Measurements from ENCODE around the gene PRG2.

Gene PRG2

GRCh38 chr11:57394203-57394965 is 3.9 kb upstream of the PRG2 start:
- DNase-seq, result no peak

GRCh38 chr11:57392763-57393105 is 2.3 kb upstream of the PRG2 start:
- no peak for DNase-seq

DNA sequence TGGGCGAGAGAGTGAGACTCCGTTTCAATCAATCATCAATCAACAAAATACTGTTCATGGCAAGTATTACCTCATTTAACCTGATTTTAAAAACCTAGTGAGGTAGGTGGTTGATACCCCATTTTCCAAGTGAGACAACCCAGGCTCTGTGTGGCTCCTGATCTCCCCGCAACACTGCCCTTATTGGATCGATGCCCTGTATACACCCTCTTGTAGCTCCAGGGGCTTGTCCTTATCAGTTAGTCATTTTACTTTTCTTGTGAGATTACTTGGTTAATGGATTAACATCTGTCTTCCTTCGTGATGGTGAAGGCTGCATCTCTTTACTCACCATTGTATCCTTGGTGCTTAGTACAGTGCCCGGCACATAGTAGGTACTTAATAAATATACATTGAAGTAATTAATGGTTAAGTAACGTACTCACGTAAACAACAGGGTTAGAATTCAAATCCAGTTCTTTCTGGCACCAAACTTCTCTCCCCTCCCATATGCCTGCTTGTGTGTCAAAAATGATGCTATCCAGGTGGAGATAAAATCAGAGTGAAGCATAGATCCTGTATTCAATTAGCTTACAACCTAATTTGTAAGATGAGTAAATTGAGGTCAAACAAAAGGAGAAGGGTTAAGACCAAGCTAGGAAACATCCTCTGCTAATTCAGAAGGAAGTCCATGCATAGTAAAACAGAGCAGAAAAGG is 1.8 kb upstream of the PRG2 start:
- no peak for DNase-seq

DNA sequence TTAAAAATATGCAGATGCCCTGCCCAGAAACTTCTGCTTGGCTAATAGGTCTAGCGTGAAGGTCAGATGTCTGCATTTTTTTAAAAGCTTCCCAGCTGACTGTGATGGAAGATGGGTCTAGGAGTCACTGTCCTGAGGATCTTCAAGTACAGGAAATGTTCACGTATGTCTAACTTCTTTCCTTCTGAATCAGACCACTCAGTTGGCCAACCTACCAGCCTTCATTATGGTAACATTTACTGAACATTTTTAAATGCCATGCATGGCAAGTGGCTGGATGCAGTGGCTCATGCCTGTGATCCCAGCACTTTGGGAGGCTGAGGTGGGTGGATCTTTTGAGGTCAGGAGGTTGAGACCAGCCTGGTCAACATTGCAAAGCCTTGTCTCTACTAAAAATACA is 1.1 kb upstream of the PRG2 start:
- no peak for DNase-seq

DNA sequence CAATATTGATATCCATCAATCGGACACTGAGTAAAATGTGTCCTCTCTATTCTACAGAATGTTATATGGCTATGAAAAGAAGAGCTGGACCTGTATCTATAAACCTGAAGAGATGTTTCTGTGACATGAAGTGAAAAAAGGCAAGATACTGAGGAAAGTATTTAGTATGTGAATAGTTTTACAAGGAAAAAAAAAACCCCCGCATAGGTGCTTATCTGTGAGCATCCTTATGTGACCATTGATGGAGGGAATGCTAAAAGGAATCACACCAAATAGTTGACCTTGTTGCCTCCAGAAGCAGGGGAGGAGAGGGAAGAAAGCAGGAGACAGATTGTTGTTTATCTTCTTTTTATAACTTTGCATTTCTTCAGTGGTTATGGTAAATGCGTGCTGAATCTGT is 661 bp upstream of the PRG2 start:
- no peak for DNase-seq

- DNase-seq, result no peak
Observed at GRCh38 chr11:57387289-57388030, 3.0 kb downstream of the PRG2 start.

- DNase-seq, result no peak
Observed at GRCh38 chr11:57386178-57386940, 4.1 kb downstream of the PRG2 start.

- DNase-seq, result no peak
Observed at GRCh38 chr11:57380975-57381374, 9.5 kb downstream of the PRG2 start, which contains the start of gene PRG3. TSS of gene PRG3 (minus strand) at chr11:57381150. CDS start at chr11:57380708, 442 bp downstream.

DNA sequence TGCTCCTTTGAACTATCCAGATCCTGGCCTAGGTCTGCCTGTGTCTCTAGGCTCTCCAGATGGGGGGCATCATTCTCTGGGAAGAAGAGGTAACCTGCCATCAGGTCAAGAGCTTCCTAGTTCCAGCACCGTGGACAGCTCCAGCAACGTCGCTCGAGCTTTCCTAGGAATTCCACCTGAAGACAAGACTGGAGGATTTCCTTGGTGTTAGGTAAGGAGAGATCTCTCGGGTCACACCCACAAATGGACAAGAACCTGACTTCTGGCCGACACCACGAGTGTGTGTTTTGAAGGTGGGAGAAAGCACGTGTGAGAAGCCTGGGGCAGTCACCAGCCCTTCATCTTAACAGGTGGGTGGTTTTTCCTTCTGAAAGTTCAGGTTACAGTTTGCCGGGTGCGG is 10.7 kb downstream of the PRG2 start:
- DNase-seq, result no peak

DNA sequence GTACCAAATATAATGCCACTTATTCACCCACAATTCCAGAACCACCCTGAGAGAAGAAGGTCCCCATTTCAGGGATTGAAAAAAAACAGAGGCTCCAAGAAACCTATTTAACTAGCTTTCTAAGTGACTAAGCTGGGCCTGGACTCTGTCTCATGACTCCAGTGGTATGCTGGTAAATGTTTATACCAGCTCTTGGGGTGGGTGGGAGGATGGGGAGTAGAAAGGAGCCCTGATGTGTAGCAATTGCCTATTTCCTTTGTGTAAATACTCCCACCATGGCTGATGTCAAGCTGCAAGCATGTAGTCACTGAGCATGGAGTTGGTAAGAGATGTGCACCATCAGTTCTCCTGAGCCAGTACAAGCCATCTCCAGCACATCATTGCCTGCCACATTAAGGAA is 12.3 kb downstream of the PRG2 start:
- no peak for DNase-seq

DNA sequence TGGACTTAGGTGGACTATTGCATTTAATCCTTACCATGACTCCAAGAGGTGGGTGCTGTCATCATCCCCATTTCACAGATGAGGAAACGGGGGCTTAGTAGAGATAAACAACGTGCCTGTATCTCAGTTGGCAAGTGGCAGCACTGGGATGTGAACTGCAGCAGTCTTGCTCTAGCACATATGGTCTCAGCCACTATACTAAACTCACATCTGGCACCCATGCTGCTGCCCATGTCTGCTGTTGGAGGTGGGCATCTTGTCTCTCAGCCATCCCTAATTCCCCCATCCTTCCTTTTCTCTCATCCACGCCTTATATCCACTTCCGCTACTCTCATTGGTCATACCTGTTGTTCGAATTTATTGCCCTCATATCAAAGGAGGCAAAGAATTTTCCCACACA is 13.3 kb downstream of the PRG2 start:
- no peak for DNase-seq

DNA sequence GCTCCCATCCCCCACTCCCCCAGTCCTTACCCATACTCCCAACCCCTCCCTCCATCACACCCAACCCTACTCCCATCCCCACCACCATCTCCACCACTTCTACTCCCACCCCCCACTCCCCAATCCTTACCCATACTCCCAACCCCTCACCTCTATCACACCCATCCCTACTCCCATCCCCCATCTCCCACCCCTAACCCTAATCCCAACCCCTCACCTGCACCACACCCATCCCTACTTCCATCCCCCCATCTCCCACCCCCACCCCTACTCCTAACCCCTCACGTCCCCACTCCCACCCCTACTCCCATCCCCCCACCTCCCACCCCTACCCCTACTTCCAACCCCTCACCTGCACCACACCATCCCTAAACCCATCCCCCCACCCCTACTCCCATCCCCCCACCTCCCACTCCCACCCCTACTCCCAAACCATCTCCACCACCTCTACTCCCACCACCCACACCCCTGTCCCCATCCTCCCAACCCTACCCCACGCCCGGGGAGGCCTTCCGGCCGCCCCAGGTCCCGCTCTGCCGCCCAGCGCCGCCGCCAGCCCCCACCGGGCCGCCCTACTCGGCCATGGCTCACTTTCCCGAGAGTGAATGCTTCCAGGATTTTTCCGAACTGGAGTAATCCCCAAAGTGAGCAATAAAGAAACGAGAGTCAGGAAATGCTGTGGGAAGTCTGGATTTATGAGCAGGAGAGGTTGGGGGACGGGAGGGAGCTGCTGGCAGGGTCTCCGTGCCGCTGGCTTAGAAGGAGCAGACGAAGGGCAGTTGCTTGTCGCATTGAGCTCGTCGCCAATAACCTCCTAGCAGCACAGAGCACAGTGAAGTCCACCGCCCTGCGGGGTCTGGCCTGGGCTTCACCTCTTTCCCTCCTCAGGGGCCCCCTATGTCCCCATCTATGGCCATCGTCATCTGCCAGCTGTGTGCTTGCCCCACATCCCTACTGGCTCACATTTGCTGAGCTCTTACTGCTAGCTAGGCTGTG is 14.1 kb downstream of the PRG2 start:
- DNase-seq, result no peak

- DNase-seq, result no peak
Observed at GRCh38 chr11:57375490-57375889, 15.0 kb downstream of the PRG2 start.

- DNase-seq, result no peak
Observed at GRCh38 chr11:57374966-57375365, 15.5 kb downstream of the PRG2 start.

DNA sequence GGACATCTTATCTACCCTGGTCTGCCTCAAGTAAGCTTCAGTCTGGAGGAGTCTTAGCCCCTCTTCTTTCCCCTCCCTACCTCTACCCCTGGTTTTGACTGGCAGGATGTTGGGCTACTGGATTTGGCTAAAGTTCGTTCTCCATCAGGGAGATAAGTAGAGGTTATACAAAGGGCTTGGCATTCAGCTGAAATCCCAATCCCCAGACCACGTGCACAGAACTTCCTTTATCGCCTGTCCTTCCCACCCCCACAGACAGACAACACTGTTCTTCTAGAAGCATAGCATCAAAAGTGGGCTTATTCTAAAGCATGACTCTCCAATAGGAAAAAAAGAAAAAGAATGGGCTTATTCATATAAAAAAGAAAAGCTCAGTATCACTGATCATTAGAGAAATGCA is 17.3 kb downstream of the PRG2 start:
- no peak for DNase-seq

- DNase-seq, result no peak
Observed at GRCh38 chr11:57370941-57371340, 19.5 kb downstream of the PRG2 start.

GRCh38 chr11:57370251-57370650 is 20.2 kb downstream of the PRG2 start:
- DNase-seq, result no peak

- no peak for DNase-seq
Observed at GRCh38 chr11:57368845-57369232, 21.6 kb downstream of the PRG2 start.

GRCh38 chr11:57368106-57368844 is 22.2 kb downstream of the PRG2 start:
- no peak for DNase-seq

DNA sequence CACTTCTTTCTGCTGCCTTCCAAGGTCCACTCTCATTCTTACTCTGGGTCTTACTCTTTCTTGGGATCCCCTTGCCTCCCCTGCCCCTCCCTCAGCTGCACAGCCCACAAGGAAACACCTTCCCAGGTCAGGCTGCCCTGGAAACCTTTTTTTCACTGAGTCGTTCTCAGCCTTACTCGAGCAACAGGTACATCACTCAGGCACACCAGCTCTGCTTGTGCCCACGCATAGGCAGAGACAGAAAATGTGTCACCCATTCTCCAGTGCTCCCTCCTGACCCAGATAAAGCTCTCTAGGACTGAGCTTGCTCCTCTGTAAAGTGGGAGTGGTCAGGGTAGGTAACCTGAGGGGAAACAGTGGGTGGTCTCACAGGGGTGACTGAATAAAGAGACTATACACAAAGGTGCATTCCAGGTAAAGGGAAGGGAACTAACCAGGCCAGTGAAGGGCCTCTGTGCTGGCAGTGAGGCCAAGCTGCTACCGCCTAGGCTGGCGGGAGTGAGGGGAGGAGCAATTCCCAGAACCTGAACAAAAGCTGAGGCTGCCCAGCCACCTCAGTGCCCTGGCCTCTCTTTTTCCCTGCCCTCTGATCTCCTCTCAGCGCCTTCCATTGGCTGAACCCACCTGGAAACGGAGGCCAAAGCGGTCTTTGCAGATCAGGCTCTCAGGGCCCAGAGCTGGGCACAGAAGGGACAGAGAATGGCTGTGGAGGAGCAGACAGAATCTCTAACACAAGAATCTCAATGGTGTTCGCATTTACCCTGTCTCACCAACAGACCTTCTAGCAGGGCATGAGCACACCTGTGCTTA is 25.4 kb downstream of the PRG2 start:
- no peak for DNase-seq
